NB4 (cell line): ENCODE measurements around the gene UMAD1.

Experiments used
- DNase-seq: peaks from one replicate; pipeline ENCODE4 v3.0.0; 2010; ENCODE audit warnings: low read depth
- H3K4me3 ChIP-seq: one replicate; pipeline ENCODE4 v1.5.1; 2011; ENCODE audit warnings: mild to moderate bottlenecking, low read depth, low read length, moderate library complexity
- MYC ChIP-seq: IDR thresholded peaks from 2 replicates; pipeline ENCODE4 v1.6.1; 2011; ENCODE audit warnings: low read depth, low read length
- POLR2A ChIP-seq: IDR thresholded peaks from 2 replicates; pipeline ENCODE4 v1.6.1; 2011; ENCODE audit warnings: mild to moderate bottlenecking; ENCODE audit not compliant: insufficient read length; ENCODE audit errors: extremely low read depth
- TF ChIP-seq, protein P1 (sequence below): IDR thresholded peaks from one replicate; pipeline ENCODE4 v1.5.1; 2012; ENCODE audit warnings: low read depth, low read length
- TF ChIP-seq, protein P2 (sequence below): IDR thresholded peaks from 2 replicates; pipeline ENCODE4 v1.6.1; 2011; ENCODE audit warnings: low read depth, low read length

Gene UMAD1

DNA sequence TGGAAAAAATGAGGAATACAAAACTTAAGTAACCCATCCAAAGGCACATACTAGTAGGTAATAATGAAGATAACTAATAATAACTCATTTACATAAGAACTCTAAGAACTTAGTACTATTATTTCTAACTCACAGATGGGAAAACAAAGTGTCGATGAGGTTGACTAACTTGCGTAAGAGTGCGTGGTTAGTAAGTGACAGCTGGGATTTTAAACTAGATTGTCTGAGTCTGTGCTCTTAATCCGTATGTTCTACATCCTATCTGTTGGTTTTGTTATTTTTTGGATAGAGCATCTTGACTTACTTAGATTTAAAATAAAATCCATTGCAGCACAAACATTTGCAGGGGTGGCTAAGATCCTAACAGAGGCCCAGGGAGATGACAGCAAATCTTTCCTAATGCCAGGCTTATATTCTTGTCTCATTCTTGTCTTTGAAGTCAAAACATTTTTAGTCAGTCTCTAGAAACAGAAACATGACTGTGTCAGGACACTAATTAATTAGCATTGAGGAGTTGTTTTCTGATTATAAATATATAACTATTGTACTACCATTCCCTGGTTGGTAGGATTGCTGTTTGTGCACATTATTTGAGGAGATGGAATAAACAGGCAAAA lies 66.1 kb downstream of the UMAD1 start:
- DNase-seq: peak; percentile 37
- H3K4me3 ChIP-seq: no peak overlapping the region
- TF ChIP-seq, protein P1, sequence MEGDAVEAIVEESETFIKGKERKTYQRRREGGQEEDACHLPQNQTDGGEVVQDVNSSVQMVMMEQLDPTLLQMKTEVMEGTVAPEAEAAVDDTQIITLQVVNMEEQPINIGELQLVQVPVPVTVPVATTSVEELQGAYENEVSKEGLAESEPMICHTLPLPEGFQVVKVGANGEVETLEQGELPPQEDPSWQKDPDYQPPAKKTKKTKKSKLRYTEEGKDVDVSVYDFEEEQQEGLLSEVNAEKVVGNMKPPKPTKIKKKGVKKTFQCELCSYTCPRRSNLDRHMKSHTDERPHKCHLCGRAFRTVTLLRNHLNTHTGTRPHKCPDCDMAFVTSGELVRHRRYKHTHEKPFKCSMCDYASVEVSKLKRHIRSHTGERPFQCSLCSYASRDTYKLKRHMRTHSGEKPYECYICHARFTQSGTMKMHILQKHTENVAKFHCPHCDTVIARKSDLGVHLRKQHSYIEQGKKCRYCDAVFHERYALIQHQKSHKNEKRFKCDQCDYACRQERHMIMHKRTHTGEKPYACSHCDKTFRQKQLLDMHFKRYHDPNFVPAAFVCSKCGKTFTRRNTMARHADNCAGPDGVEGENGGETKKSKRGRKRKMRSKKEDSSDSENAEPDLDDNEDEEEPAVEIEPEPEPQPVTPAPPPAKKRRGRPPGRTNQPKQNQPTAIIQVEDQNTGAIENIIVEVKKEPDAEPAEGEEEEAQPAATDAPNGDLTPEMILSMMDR: no peak
- TF ChIP-seq, protein P2, sequence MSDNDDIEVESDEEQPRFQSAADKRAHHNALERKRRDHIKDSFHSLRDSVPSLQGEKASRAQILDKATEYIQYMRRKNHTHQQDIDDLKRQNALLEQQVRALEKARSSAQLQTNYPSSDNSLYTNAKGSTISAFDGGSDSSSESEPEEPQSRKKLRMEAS: no peak
- TF ChIP-seq POLR2A (no peak), MYC (no peak)

GRCh38 chr7:7707246-7707645 lies 66.7 kb downstream of the UMAD1 start:
- TF ChIP-seq POLR2A (no peak), MYC (no peak)
- TF ChIP-seq, protein P2: no peak
- TF ChIP-seq, protein P1: no peak
- DNase-seq: no peak
- H3K4me3 ChIP-seq: no peak overlapping the region

DNA sequence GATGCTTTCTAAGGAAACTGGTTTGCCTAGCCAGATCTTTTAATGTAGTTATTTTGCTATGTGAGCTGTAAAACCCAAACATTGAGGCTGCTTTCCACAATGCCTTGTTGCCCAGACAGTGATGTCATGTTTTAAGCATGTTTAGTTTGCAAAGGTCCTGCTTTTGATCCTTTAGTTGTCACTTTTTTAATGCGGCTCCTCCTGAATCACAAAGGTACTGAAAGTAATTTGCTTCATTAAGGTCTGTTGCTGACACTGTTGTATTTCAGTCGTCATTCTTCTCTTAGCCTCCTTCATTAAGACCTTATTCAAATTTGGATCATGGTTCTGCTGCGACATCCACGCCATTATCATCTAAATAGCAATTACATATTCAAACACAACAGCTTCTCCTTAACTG lies 67.3 kb downstream of the UMAD1 start:
- no peak for DNase-seq

GRCh38 chr7:7709291-7709690 lies 68.7 kb downstream of the UMAD1 start:
- H3K4me3 ChIP-seq: no peak overlapping the region
- no peak for TF ChIP-seq POLR2A
- TF ChIP-seq, protein P1: no peak
- TF ChIP-seq, protein P2: no peak
- TF ChIP-seq MYC: no peak

More for the DNA sequence above, 67.3 kb downstream of the UMAD1 start:
- TF ChIP-seq, protein P2: no peak
- TF ChIP-seq, protein P1: no peak
- TF ChIP-seq POLR2A (no peak), MYC (no peak)
- no peak overlapping the region for H3K4me3 ChIP-seq

GRCh38 chr7:7710469-7710868 lies 69.9 kb downstream of the UMAD1 start:
- no peak for DNase-seq
- TF ChIP-seq, protein P2: no peak
- TF ChIP-seq POLR2A (no peak), MYC (no peak)
- TF ChIP-seq, protein P1: no peak
- no peak overlapping the region for H3K4me3 ChIP-seq

More at GRCh38 chr7:7709291-7709690, 68.7 kb downstream of the UMAD1 start:
- no peak for DNase-seq
